Kidney epithelial cell (primary cell): Measurements from ENCODE around the gene TEPSIN. TPM values are rescaled to one million over a fixed set of nuclear protein-coding genes. Genes with fewer than 3 reads are reported as not detected.

ENCODE experiments used
- DNase-seq: peaks from one replicate; pipeline ENCODE4 v3.0.0-alpha.2; 2010; ENCODE audit warnings: low read depth
- H3K27me3 ChIP-seq: 2 replicates; pipeline ENCODE4 v1.6.0; 2011; ENCODE audit warnings: low read length; ENCODE audit not compliant: control insufficient read depth, insufficient read depth
- H3K36me3 ChIP-seq: 2 replicates; pipeline ENCODE4 v1.5.1; 2011; ENCODE audit warnings: low read length; ENCODE audit not compliant: control insufficient read depth, insufficient read depth
- H3K4me3 ChIP-seq: 2 replicates; pipeline ENCODE4 v1.5.1; 2011; ENCODE audit warnings: low read depth, mild to moderate bottlenecking, control low read depth, low read length
- CTCF ChIP-seq: IDR thresholded peaks from 2 replicates; pipeline ENCODE4 v1.5.1; 2011; ENCODE audit warnings: mild to moderate bottlenecking, moderate library complexity, low read length, control low read depth, inconsistent platforms; ENCODE audit not compliant: insufficient read depth, poor library complexity, severe bottlenecking
- total RNA-seq: library from RNA; depleted of rRNA; stranded (reverse); fragments of >200 nt; gene quantifications from 2 replicates; pipeline ENCODE4 v1.2.3, GENCODE V29; 2015

The TEPSIN gene
- total RNA-seq, 1 donor from 2014 or later, result 17.0 TPM

DNA sequence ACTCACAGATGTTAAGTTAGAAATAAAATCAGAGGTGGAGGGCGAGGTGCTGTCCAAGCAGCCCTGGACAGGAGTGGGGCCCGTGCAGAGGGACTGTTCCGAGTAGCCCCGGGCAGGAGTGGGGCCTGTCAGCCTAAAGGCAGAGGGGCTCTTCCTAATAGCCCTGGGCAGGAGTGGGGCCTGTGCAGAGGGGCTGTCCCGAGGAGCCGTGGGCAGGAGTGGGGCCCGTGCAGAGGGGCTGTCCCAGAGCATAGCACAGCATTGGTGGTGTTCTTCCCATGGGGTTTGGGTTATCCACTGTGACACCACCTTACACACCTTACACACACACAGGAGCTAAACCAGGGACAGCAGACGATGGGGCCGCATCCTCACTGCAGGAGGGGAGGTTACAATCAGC lies 26.5 kb downstream of the TEPSIN start:
- no peaks in the 10 kb centered on the region for H3K27me3 ChIP-seq
- no peak overlapping the region for H3K4me3 ChIP-seq
- no peak for DNase-seq
- H3K36me3 ChIP-seq, result no peaks in the 10 kb centered on the region
- no peak for TF ChIP-seq CTCF

DNA sequence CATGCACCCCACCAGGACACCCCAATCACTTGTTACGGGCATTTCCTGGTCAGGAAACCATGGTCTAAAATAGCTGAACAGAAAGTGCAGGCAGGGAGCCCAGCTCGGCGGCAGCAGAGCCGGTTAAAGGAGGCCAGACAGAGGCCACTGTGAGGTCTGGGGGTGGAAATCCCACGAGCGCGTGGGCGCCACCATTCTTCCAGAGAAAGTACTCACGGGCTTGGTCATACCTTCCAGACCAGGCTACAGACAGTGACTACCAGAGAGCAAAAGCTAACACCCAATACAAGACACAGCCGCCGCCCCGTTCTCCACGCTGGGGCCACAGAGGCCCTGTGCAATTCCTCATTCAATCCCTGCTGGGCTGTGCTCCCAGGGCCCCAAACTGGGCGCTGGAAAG lies 28.0 kb downstream of the TEPSIN start:
- Histone ChIP-seq H3K27me3 (no peaks in the 10 kb centered on the region), H3K4me3 (no peak overlapping the region), H3K36me3 (no peaks in the 10 kb centered on the region)
- no peak for TF ChIP-seq CTCF
- DNase-seq, result no peak

- H3K4me3 ChIP-seq, result no peak overlapping the region
- H3K36me3 ChIP-seq, result no peaks in the 10 kb centered on the region
- DNase-seq, result no peak
- TF ChIP-seq CTCF, result no peak
- no peaks in the 10 kb centered on the region for H3K27me3 ChIP-seq
Observed at GRCh38 chr17:81210466-81210865, 28.4 kb downstream of the TEPSIN start.

GRCh38 chr17:81209141-81209540 lies 29.7 kb downstream of the TEPSIN start:
- H3K27me3 ChIP-seq, result no peaks in the 10 kb centered on the region
- no peaks in the 10 kb centered on the region for H3K36me3 ChIP-seq
- H3K4me3 ChIP-seq, result no peak overlapping the region
- no peak for TF ChIP-seq CTCF
- DNase-seq, result no peak

DNA sequence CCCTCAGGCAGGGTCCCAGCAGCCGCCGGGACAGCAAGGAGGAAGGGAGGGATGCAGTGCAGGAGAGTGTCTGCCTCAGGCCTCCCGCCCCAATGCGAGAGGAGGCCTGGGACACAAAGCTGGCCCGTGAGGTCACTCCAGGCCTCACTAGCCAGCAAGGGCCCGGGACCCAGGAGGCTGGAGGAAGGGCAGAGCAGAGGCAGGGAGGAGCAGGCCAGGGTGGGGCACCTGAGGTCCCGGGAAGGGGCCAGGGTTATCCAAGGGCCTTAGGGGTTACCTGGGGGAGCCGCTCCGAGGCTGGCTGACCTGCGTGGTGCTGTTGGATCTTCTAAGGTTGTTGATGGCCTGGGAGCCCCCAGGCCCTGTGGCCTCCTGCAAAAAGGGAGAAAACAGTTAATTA lies 30.2 kb downstream of the TEPSIN start:
- no peaks in the 10 kb centered on the region for H3K27me3 ChIP-seq
- no peak for DNase-seq

More for the DNA sequence above, 30.2 kb downstream of the TEPSIN start:
- no peaks in the 10 kb centered on the region for H3K36me3 ChIP-seq
- TF ChIP-seq CTCF, result no peak
- no peak overlapping the region for H3K4me3 ChIP-seq
